Mesenchymal stem cell (in vitro differentiated cells and primary cell): ENCODE results near the gene COL24A1. TPM values are rescaled to one million over a fixed set of nuclear protein-coding genes. Genes with fewer than 3 reads are reported as not detected.
A peak's percentile ranks its signal among the peaks of the same experiment; 100 is the strongest.

Source experiments
- DNase-seq: peaks from one replicate; pipeline ENCODE4 v3.0.0-alpha.2; 2013
- H2AFZ ChIP-seq: one replicate; pipeline ENCODE4 v1.6.1; 2013; ENCODE audit warnings: low read depth, mild to moderate bottlenecking, control low read depth, inconsistent platforms, low read length, moderate library complexity
- H2AK5ac ChIP-seq: 2 replicates; pipeline ENCODE4 v1.6.1; 2013; ENCODE audit warnings: low read length, moderate library complexity, mild to moderate bottlenecking, inconsistent platforms; ENCODE audit not compliant: severe bottlenecking
- H2BK120ac ChIP-seq: one replicate; pipeline ENCODE4 v1.6.1; 2013; ENCODE audit warnings: low read depth, mild to moderate bottlenecking, inconsistent platforms, low read length, moderate library complexity
- H2BK12ac ChIP-seq, 2 experiments: one replicate each; pipeline ENCODE4 v1.6.1; 2013; ENCODE audit warnings: inconsistent platforms in 2 of 2, low read length in 2 of 2, mild to moderate bottlenecking in 2 of 2, moderate library complexity in 2 of 2, control low read depth in 1 of 2
- H2BK15ac ChIP-seq: one replicate; pipeline ENCODE4 v1.6.1; 2013; ENCODE audit warnings: mild to moderate bottlenecking, low read depth, inconsistent platforms; ENCODE audit not compliant: poor library complexity, severe bottlenecking
- H2BK5ac ChIP-seq: 2 replicates; pipeline ENCODE4 v1.6.1; 2013; ENCODE audit warnings: low read depth, mild to moderate bottlenecking, low read length, control low read depth, inconsistent platforms; ENCODE audit not compliant: poor library complexity, severe bottlenecking
- H3K14ac ChIP-seq, 2 experiments: one replicate each; pipeline ENCODE4 v1.6.1; 2013; ENCODE audit warnings: inconsistent platforms in 2 of 2, low read length in 2 of 2, control low read depth in 1 of 2, mild to moderate bottlenecking in 1 of 2, moderate library complexity in 1 of 2
- H3K18ac ChIP-seq, 2 experiments: one replicate each; pipeline ENCODE4 v1.6.1; 2013; ENCODE audit warnings: inconsistent platforms in 2 of 2, low read length in 2 of 2, control low read depth in 1 of 2, low read depth in 1 of 2, mild to moderate bottlenecking in 1 of 2
- H3K23ac ChIP-seq, 2 experiments: one replicate each; pipeline ENCODE4 v1.6.1; 2013; ENCODE audit warnings: inconsistent platforms in 2 of 2, low read length in 2 of 2, mild to moderate bottlenecking in 2 of 2, moderate library complexity in 2 of 2, control low read depth in 1 of 2
- H3K27ac ChIP-seq: 2 replicates; pipeline ENCODE4 v1.5.1; 2013; ENCODE audit warnings: mild to moderate bottlenecking, moderate library complexity, low read length, control low read depth, inconsistent platforms; ENCODE audit not compliant: poor library complexity, severe bottlenecking
- H3K27me3 ChIP-seq, 2 experiments: 2 replicates each; pipeline versions ENCODE4 v1.6.1 to v1.7.0; 2013; ENCODE audit warnings: low read length in 2 of 2, mild to moderate bottlenecking in 2 of 2, moderate library complexity in 2 of 2, control low read depth in 1 of 2, inconsistent platforms in 1 of 2; ENCODE audit not compliant: control insufficient read depth in 1 of 2, insufficient read depth in 1 of 2
- H3K36me3 ChIP-seq, 2 experiments: 2 replicates each; pipeline versions ENCODE4 v1.6.1 to v1.7.0; 2013; ENCODE audit warnings: low read length in 2 of 2, control low read depth in 1 of 2, inconsistent platforms in 1 of 2, low read depth in 1 of 2, mild to moderate bottlenecking in 1 of 2; ENCODE audit not compliant: insufficient read depth in 2 of 2, control insufficient read depth in 1 of 2
- H3K4ac ChIP-seq, 2 experiments: one replicate each; pipeline ENCODE4 v1.6.1; 2013; ENCODE audit warnings: inconsistent platforms in 2 of 2, low read length in 2 of 2, mild to moderate bottlenecking in 2 of 2, moderate library complexity in 2 of 2, control low read depth in 1 of 2, low read depth in 1 of 2
- H3K4me1 ChIP-seq: 2 replicates; pipeline ENCODE4 v1.6.1; 2013; ENCODE audit warnings: low read depth, low read length, control low read depth; ENCODE audit not compliant: control insufficient read depth, insufficient read depth
- H3K4me2 ChIP-seq: 2 replicates; pipeline ENCODE4 v1.6.1; 2013; ENCODE audit warnings: low read length, mild to moderate bottlenecking, inconsistent platforms; ENCODE audit not compliant: poor library complexity, severe bottlenecking
- H3K4me3 ChIP-seq, 2 experiments: 2 replicates each; pipeline versions ENCODE4 v1.5.1 to v1.7.0; 2013; ENCODE audit warnings: low read length in 2 of 2, mild to moderate bottlenecking in 2 of 2, control low read depth in 1 of 2, low read depth in 1 of 2; ENCODE audit not compliant: insufficient read depth in 1 of 2
- H3K79me1 ChIP-seq: replicated peaks from 2 replicates; pipeline ENCODE4 v1.6.1; 2013; ENCODE audit warnings: mild to moderate bottlenecking, control low read depth, low read length, inconsistent platforms; ENCODE audit not compliant: poor library complexity, severe bottlenecking
- H3K9ac ChIP-seq: 2 replicates; pipeline ENCODE4 v1.7.0; 2013; ENCODE audit warnings: mild to moderate bottlenecking, low read length, moderate library complexity
- H3K9me3 ChIP-seq: 2 replicates; pipeline ENCODE4 v1.7.0; 2013; ENCODE audit warnings: mild to moderate bottlenecking, low read length; ENCODE audit not compliant: control insufficient read depth
- H4K8ac ChIP-seq: one replicate; pipeline ENCODE4 v1.6.1; 2013; ENCODE audit warnings: inconsistent platforms, mild to moderate bottlenecking, low read length, moderate library complexity
- H4K91ac ChIP-seq: one replicate; pipeline ENCODE4 v1.6.1; 2013; ENCODE audit warnings: mild to moderate bottlenecking, low read length, inconsistent platforms
- WGBS: methylation state at CpG from one replicate; pipeline ENCODE4 v1.1.7; 2013; ENCODE audit warnings: mixed read lengths; 5-methylcytosine and 5-hydroxymethylcytosine counted together
- small RNA-seq: library from polyadenylated mRNA; stranded (forward); fragments of <200 nt; extraction: miRNeasy Mini kit (QIAGEN cat#:217004); gene quantifications from one replicate; pipeline ENCODE3, GENCODE V24; 2013; ENCODE audit warnings: low read depth

The COL24A1 gene

DNA sequence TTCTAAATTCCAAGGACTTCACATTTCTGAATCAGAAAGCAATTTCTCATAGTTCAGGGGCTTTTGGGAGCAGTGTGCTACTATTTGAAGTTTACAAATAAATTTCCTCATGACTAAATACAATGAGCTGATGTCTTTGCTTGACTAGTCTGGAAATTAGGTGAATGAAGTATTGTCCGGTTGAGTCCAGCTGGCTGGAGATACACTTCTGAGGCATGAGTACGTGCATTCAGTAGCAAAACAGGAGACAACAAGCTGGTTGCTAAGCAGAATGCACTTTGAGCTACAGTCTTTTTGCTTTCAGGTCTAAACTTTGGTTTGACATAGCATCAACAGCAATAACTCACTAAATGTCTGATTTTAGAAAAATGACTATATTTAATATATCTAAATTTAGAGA lies 475.5 kb downstream of the COL24A1 start:
- Histone ChIP-seq H2BK12ac (no peak overlapping the region), H2BK120ac (no peak overlapping the region), H2BK15ac (no peak overlapping the region), H3K14ac (no peak overlapping the region), H3K18ac (no peak overlapping the region), H2AFZ (no peak overlapping the region), H4K8ac (no peak overlapping the region), H3K4me2 (no peak overlapping the region), H3K9ac (peak overlapping the region; percentile 75), H3K79me1 (peaks cover 21% of the 10 kb centered on the region), H2BK5ac (no peak overlapping the region), H3K23ac (no peak overlapping the region), H3K4me3 (no peak overlapping the region), H4K91ac (no peak overlapping the region), H3K27me3 (no peaks in the 10 kb centered on the region), H3K27ac (no peak overlapping the region), H3K36me3 (peaks cover 12 to 44% of the 10 kb centered on the region in 2 experiments), H2AK5ac (no peak overlapping the region), H3K4ac (no peak overlapping the region), H3K4me1 (no peaks in the 10 kb centered on the region), H3K9me3 (no peaks in the 10 kb centered on the region)
- 70% methylated on average over 1 of the region's 2 CpGs for WGBS
- DNase-seq = peak; percentile 87

Small RNA genes lying within 50 kb of the gene (small RNA-seq; reads per million reads assigned to genes)
- not detected for gene RNA5SP51
